Right hindlimb (tissue), 1 donor: ENCODE data around the gene KRTAP2-4.
A peak's percentile ranks its signal among the peaks of the same experiment; 100 is the strongest.
"Not testable (repeated sequence)": the region's sequence is repeated elsewhere in the genome, so short reads cannot be mapped to it uniquely, and the experiment has no call there.

ENCODE experiments used
- DNase-seq: peaks from one replicate; pipeline ENCODE4 v3.0.0-alpha.2; 2018

The KRTAP2-4 gene

GRCh38 chr17:41069031-41069430 lies 3.4 kb upstream of the KRTAP2-4 start:
- DNase-seq: no peak

- DNase-seq: no peak
These were observed 1.6 kb upstream of the KRTAP2-4 start for GRCh38 chr17:41067281-41067680.

GRCh38 chr17:41065016-41065689 lies 526 bp downstream of the KRTAP2-4 start:
- DNase-seq: not testable (repeated sequence)

GRCh38 chr17:41064301-41064700 lies 1.4 kb downstream of the KRTAP2-4 start:
- DNase-seq: no peak

GRCh38 chr17:41063449-41063848 lies 2.2 kb downstream of the KRTAP2-4 start:
- DNase-seq: no peak

- no peak for DNase-seq
These were observed 3.7 kb downstream of the KRTAP2-4 start for GRCh38 chr17:41061964-41062363.

- no peak for DNase-seq
These were observed 5.6 kb downstream of the KRTAP2-4 start, which contains the start of gene KRTAP2-3 for GRCh38 chr17:41060052-41060604. TSS of gene KRTAP2-3 (minus strand) at chr17:41060114. CDS start at chr17:41060050, 64 bp downstream.

GRCh38 chr17:41059276-41060051 lies 6.2 kb downstream of the KRTAP2-4 start:
- not testable (repeated sequence) for DNase-seq

- DNase-seq: no peak
These were observed 6.9 kb downstream of the KRTAP2-4 start for GRCh38 chr17:41058741-41059140.

- no peak for DNase-seq
These were observed 8.1 kb downstream of the KRTAP2-4 start for GRCh38 chr17:41057547-41057946.

- DNase-seq: not testable (repeated sequence)
These were observed 10.5 kb downstream of the KRTAP2-4 start, which contains the start of gene KRTAP2-2 for GRCh38 chr17:41055130-41055529. TSS of gene KRTAP2-2 (minus strand) at chr17:41055230. CDS start at chr17:41055211, 19 bp downstream.

- not testable (repeated sequence) for DNase-seq
These were observed 11.1 kb downstream of the KRTAP2-4 start for GRCh38 chr17:41054556-41054955.

- DNase-seq: no peak
These were observed 11.7 kb downstream of the KRTAP2-4 start for GRCh38 chr17:41054025-41054424.

- no peak for DNase-seq
These were observed 13.1 kb downstream of the KRTAP2-4 start for GRCh38 chr17:41052566-41052965.

GRCh38 chr17:41049110-41049509 lies 16.6 kb downstream of the KRTAP2-4 start:
- no peak for DNase-seq

GRCh38 chr17:41048441-41048840 lies 17.2 kb downstream of the KRTAP2-4 start:
- DNase-seq: no peak

GRCh38 chr17:41046735-41047465 lies 18.8 kb downstream of the KRTAP2-4 start, which contains the start of gene KRTAP2-1:
TSS of gene KRTAP2-1 (minus strand) at chr17:41047316. CDS start at chr17:41047267, 49 bp downstream.
- not testable (repeated sequence) for DNase-seq

GRCh38 chr17:41042953-41043352 lies 22.7 kb downstream of the KRTAP2-4 start:
- DNase-seq: no peak

- DNase-seq: peak; percentile 73
These were observed 24.7 kb downstream of the KRTAP2-4 start, which contains the start of gene KRTAP1-1 for GRCh38 chr17:41040783-41041571. TSS of gene KRTAP1-1 (minus strand) at chr17:41041450. CDS start at chr17:41041397, 53 bp downstream.

- DNase-seq: no peak
These were observed 27.8 kb downstream of the KRTAP2-4 start for GRCh38 chr17:41037853-41038350.

GRCh38 chr17:41034346-41034935 lies 31.2 kb downstream of the KRTAP2-4 start, which contains the start of gene KRTAP1-3:
TSS of gene KRTAP1-3 (minus strand) at chr17:41034874. CDS start at chr17:41034821, 53 bp downstream.
- DNase-seq: peak; percentile 56
